GM12878 (cell line): Measurements from ENCODE around the gene SGMS1. TPM values are rescaled to one million over a fixed set of nuclear protein-coding genes. Genes with fewer than 3 reads are reported as not detected.

Source experiments
- ATAC-seq: fragments of 200-7000 bp; cut with Tn5 transposase; 3 replicates; pipeline ENCODE4 v1.9.1; 2020; ENCODE audit warnings: mild to moderate bottlenecking, moderate library complexity
- BruUV-seq: library from RNA; stranded (reverse); fragments of 400-500 nt; replicated peaks from 2 replicates; lab custom pipeline; 2021; lab: Mats Ljungman, UMichigan
- CTCF ChIA-PET: fragments of 300-600 bp; sonication (Branson Sonifier 250); formaldehyde crosslinking; extraction: SDS; loops from one replicate; lab custom pipeline; 2021; ENCODE audit warnings: inconsistent platforms; lab: Yijun Ruan, JAX
- POLR2A ChIA-PET: fragments of 350-600 bp; formaldehyde crosslinking; extraction: SDS; loops from one replicate; lab custom pipeline; 2021; ENCODE audit warnings: inconsistent platforms; lab: Charles Lee
- RAD21 ChIA-PET: fragments of 300-600 bp; sonication (Branson Sonifier 250); formaldehyde crosslinking; loops from one replicate; lab custom pipeline; 2023; ENCODE audit warnings: antibody characterized with exemption; ENCODE audit not compliant: unreplicated experiment; lab: Charles Lee
- SMC1A ChIA-PET: fragments of 300-600 bp; sonication (Branson Sonifier 250); formaldehyde crosslinking; loops from one replicate; lab custom pipeline; 2023; ENCODE audit not compliant: unreplicated experiment, uncharacterized antibody; lab: Charles Lee
- DNase-seq: peaks from one replicate; pipeline ENCODE4 v3.0.0-alpha.2; 2011; ENCODE audit warnings: low read depth, low spot score
- FAIRE-seq: peaks from 3 replicates; lab custom pipeline; 2011; peaks lifted over from hg19 to GRCh38; lab: Jason Lieb, UNC
- H2AFZ ChIP-seq: 2 replicates; pipeline ENCODE4 v1.6.0; 2011; ENCODE audit warnings: low read depth, low read length, control low read depth; ENCODE audit not compliant: control insufficient read depth
- H3K27ac ChIP-seq: 2 replicates; pipeline ENCODE4 v1.5.1; 2011; ENCODE audit warnings: control low read depth; ENCODE audit not compliant: control insufficient read depth, insufficient read depth
- H3K27me3 ChIP-seq, 2 experiments: replicated peaks in 1 of 2; 2 replicates each; pipeline versions ENCODE4 v1.6.0 to v1.6.1; 2011; ENCODE audit warnings: low read length in 1 of 2; ENCODE audit not compliant: control insufficient read depth in 2 of 2, insufficient read depth in 2 of 2
- H3K36me3 ChIP-seq, 2 experiments: 2 replicates each; pipeline ENCODE4 v1.5.1; 2011; ENCODE audit warnings: low read length in 1 of 2; ENCODE audit not compliant: control insufficient read depth in 2 of 2, insufficient read depth in 2 of 2
- H3K4me1 ChIP-seq: 2 replicates; pipeline ENCODE4 v1.6.1; 2011; ENCODE audit warnings: mild to moderate bottlenecking, low read length, moderate library complexity, mixed read lengths; ENCODE audit not compliant: control insufficient read depth, insufficient read depth
- H3K4me2 ChIP-seq: 2 replicates; pipeline ENCODE4 v1.6.0; 2011; ENCODE audit warnings: control low read depth; ENCODE audit not compliant: control insufficient read depth, insufficient read depth
- H3K4me3 ChIP-seq: fragments of 200-600 bp; sonication (generic); 2 replicates; pipeline ENCODE4 v1.5.1; 2016
- H3K79me2 ChIP-seq: 2 replicates; pipeline ENCODE4 v1.6.0; 2011; ENCODE audit warnings: low read length; ENCODE audit not compliant: control insufficient read depth, insufficient read depth
- H3K9ac ChIP-seq: 2 replicates; pipeline ENCODE4 v1.8.0; 2011; ENCODE audit warnings: low read length, control low read depth, mixed read lengths; ENCODE audit not compliant: control insufficient read depth, insufficient read depth
- H3K9me3 ChIP-seq: replicated peaks from 3 replicates; pipeline ENCODE4 v1.5.1; 2011; ENCODE audit warnings: mild to moderate bottlenecking, low read length; ENCODE audit not compliant: control insufficient read depth, insufficient read depth
- H4K20me1 ChIP-seq: 2 replicates; pipeline ENCODE4 v1.6.0; 2011; ENCODE audit not compliant: control insufficient read depth, insufficient read depth
- BCL3 ChIP-seq: IDR thresholded peaks from 2 replicates; pipeline ENCODE4 v1.6.1; 2011; ENCODE audit warnings: borderline replicate concordance, low read depth, mild to moderate bottlenecking, moderate library complexity, low read length; ENCODE audit not compliant: insufficient read depth, poor library complexity, severe bottlenecking
- CHD1 ChIP-seq: IDR thresholded peaks from 2 replicates; pipeline ENCODE4 v1.6.1; 2012; ENCODE audit warnings: low read depth, low read length, improper control_type of control experiment
- CHD2 ChIP-seq: IDR thresholded peaks from 2 replicates; pipeline ENCODE4 v1.6.1; 2011; ENCODE audit warnings: low read depth, low read length, improper control_type of control experiment, borderline replicate concordance
- DPF2 ChIP-seq: fragments of 450-650 bp; IDR thresholded peaks from 2 replicates; pipeline ENCODE4 v1.6.1; 2017; ENCODE audit warnings: mild to moderate bottlenecking
- IRF3 ChIP-seq: fragments of 450-650 bp; IDR thresholded peaks from 2 replicates; pipeline ENCODE4 v1.6.1; 2014; ENCODE audit warnings: mild to moderate bottlenecking
- KLF5 ChIP-seq: fragments of 450-650 bp; IDR thresholded peaks from 2 replicates; pipeline ENCODE4 v1.6.1; 2014; ENCODE audit warnings: mild to moderate bottlenecking; ENCODE audit not compliant: partially characterized antibody
- NFYA ChIP-seq: IDR thresholded peaks from 2 replicates; pipeline ENCODE4 v1.6.1; 2011; ENCODE audit warnings: low read depth, mild to moderate bottlenecking, low read length, improper control_type of control experiment, borderline replicate concordance
- PAX5 ChIP-seq: IDR thresholded peaks from 2 replicates; pipeline ENCODE4 v1.6.1; 2011; ENCODE audit warnings: low read depth, low read length, borderline replicate concordance
- PAX8 ChIP-seq: fragments of 450-650 bp; IDR thresholded peaks from 2 replicates; pipeline ENCODE4 v1.6.1; 2017; ENCODE audit warnings: mild to moderate bottlenecking, moderate library complexity
- SIN3A ChIP-seq: IDR thresholded peaks from 2 replicates; pipeline ENCODE4 v1.6.1; 2012; ENCODE audit warnings: low read depth, low read length, improper control_type of control experiment
- SP1 ChIP-seq: IDR thresholded peaks from one replicate; pipeline ENCODE4 v1.6.1; 2011; ENCODE audit warnings: low read depth, low read length
- SREBF1 ChIP-seq: IDR thresholded peaks from 2 replicates; pipeline ENCODE4 v1.6.1; 2012; ENCODE audit warnings: mild to moderate bottlenecking, low read length
- TAF1 ChIP-seq: IDR thresholded peaks from 2 replicates; pipeline ENCODE4 v1.6.1; 2011; ENCODE audit warnings: mild to moderate bottlenecking, low read depth, low read length, borderline replicate concordance
- TBL1XR1 ChIP-seq: IDR thresholded peaks from 2 replicates; pipeline ENCODE4 v1.6.1; 2012; ENCODE audit warnings: low read depth, low read length, improper control_type of control experiment
- TCF12 ChIP-seq: IDR thresholded peaks from 2 replicates; pipeline ENCODE4 v1.6.1; 2011; ENCODE audit warnings: low read depth, mild to moderate bottlenecking, low read length
- TCF7 ChIP-seq: IDR thresholded peaks from 2 replicates; pipeline ENCODE4 v1.6.1; 2014; ENCODE audit warnings: antibody characterized with exemption, borderline replicate concordance
- ZNF622 ChIP-seq: fragments of 450-650 bp; IDR thresholded peaks from 2 replicates; pipeline ENCODE4 v1.6.1; 2017; ENCODE audit warnings: mild to moderate bottlenecking, inconsistent platforms
- WGBS: methylation state at CpG from one replicate; pipeline ENCODE4 v1.1.6; 2016; ENCODE audit warnings: low lambda C conversion rate; ENCODE audit not compliant: insufficient replicate concordance, insufficient coverage; ENCODE audit errors: missing lambda C conversion rate; 5-methylcytosine and 5-hydroxymethylcytosine counted together
- in situ Hi-C: fragments of 300-500 bp; cut with MboI; formaldehyde crosslinking; loops from 9 replicates; pipeline ENCODE4 v1.14.3; 2018; ENCODE audit warnings: mixed read lengths
- intact Hi-C: fragments of 100-400 bp; cut with micrococcal nuclease; formaldehyde crosslinking; loops from one replicate; pipeline ENCODE4 v1.14.2; 2022; ENCODE audit not compliant: unreplicated experiment
- polyA plus RNA-seq, 11 experiments: library from polyadenylated mRNA; depleted of rRNA in 4 of 11; unstranded in 6 of 11; stranded (reverse) in 5 of 11; fragments of >200 nt; fragmentation: Nextera tagmentation in 4 of 11; fragmentation: Illumina TruSeq in 1 of 11; extraction: Ambion mirVana in 4 of 11; extraction: Trizol in 1 of 11; gene quantifications; 1 replicate in 1 of 11; 2 replicates in 10 of 11; pipeline versions ENCODE4 v1.2.1 to v1.2.3, GENCODE V29; 2011 to 2016; ENCODE audit warnings: inconsistent platforms in 2 of 11, missing spikeins in 2 of 11, low read depth in 1 of 11
- total RNA-seq, 4 experiments: library from RNA; depleted of rRNA in 3 of 4; stranded (reverse); fragments of >200 nt in 3 of 4; fragmentation: Illumina TruSeq in 1 of 4; extraction: Trizol in 1 of 4; gene quantifications; 2 replicates each; pipeline versions ENCODE4 v1.2.1 to v1.2.3, GENCODE V29; 2013 to 2021
- TF ChIP-seq, protein P1 (sequence below): fragments of 450-650 bp; IDR thresholded peaks from 2 replicates; pipeline ENCODE4 v1.6.1; 2017; ENCODE audit warnings: borderline replicate concordance

Gene SGMS1
- total and polyA plus RNA-seq, 10 of the 15 experiments (the other 5 are each of a cell fraction or from before 2014, with no cell fraction given) = 1.4 to 14.5 (median 4.9) TPM

DNA sequence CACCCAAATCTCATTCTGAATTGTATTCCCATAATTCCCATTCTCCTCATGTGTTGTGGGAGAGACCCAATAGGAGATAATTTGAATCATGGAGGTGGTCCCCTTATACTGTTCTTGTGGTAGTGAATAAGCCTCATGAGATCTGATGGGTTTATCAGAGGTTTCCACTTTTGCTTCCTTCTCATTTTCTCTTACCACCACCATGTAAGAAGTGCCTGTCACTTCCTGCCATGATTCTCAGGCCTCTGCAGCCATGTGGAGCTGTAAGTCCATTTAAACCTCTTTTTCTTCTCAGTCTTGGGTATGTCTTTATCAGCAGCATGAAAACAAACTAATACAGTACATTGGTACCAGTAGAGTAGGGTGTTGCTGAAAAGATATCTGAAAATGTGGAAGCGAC, 274.2 kb downstream of the SGMS1 start:
- ChIA-PET POLR2A (no interaction called here), CTCF (interaction anchor here (3.0 kb wide), 1 partner anchor 18 kb away, joined by 7 read pairs; no protein-coding TSS in a partner anchor), SMC1A (interaction anchor here (1.0 to 4.4 kb wide), 2 partner anchors 11 to 67 kb away, joined by 3 to 41 read pairs; no protein-coding TSS in a partner anchor), RAD21 (interaction anchor here (0.8 to 1.8 kb wide), 2 partner anchors 11 to 64 kb away, joined by 3 to 6 read pairs; no protein-coding TSS in a partner anchor)
- no peaks in the 10 kb centered on the region for H3K27me3 ChIP-seq
- no peaks in the 10 kb centered on the region; a peak in 1 of 4 replicates for H3K36me3 ChIP-seq
- H2AFZ ChIP-seq = no peak overlapping the region
- no peak overlapping the region for H3K4me2 ChIP-seq
- no peak for DNase-seq
- intact Hi-C loops (loop anchor here (5.0 kb wide), 2 partner anchors 68 to 158 kb away; no protein-coding TSS in a partner anchor), in situ Hi-C loops (no loop called here)
- no peak overlapping the region for H3K4me3 ChIP-seq
- peaks cover 3% of the 10 kb centered on the region; the same call in 1 of the 2 replicates for H3K4me1 ChIP-seq
- WGBS = 100% methylated on average over 1 of the region's 1 CpG
- ATAC-seq = no peak
- no peaks in the 10 kb centered on the region for H4K20me1 ChIP-seq
- no peak overlapping the region for H3K9ac ChIP-seq
- peaks cover 25% of the 10 kb centered on the region for H3K9me3 ChIP-seq
- H3K79me2 ChIP-seq = peaks cover 36% of the 10 kb centered on the region
- no peak for TF ChIP-seq SREBF1
- TF ChIP-seq NFYA = no peak
- no peak for TF ChIP-seq CHD2
- TF ChIP-seq ZNF622 = no peak
- no peak for TF ChIP-seq TCF7
- no peak for TF ChIP-seq PAX8
- TF ChIP-seq TCF12 = no peak
- TF ChIP-seq SIN3A = no peak
- no peak for TF ChIP-seq DPF2
- TF ChIP-seq SP1 = no peak
- no peak for TF ChIP-seq BCL3
- no peak for TF ChIP-seq PAX5
- TF ChIP-seq IRF3 = no peak
- TF ChIP-seq TAF1 = no peak
- TF ChIP-seq TBL1XR1 = no peak
- TF ChIP-seq KLF5 = no peak
- TF ChIP-seq CHD1 = no peak
- TF ChIP-seq, protein P1, sequence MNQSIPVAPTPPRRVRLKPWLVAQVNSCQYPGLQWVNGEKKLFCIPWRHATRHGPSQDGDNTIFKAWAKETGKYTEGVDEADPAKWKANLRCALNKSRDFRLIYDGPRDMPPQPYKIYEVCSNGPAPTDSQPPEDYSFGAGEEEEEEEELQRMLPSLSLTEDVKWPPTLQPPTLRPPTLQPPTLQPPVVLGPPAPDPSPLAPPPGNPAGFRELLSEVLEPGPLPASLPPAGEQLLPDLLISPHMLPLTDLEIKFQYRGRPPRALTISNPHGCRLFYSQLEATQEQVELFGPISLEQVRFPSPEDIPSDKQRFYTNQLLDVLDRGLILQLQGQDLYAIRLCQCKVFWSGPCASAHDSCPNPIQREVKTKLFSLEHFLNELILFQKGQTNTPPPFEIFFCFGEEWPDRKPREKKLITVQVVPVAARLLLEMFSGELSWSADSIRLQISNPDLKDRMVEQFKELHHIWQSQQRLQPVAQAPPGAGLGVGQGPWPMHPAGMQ = no peak
- BruUV-seq = no TSS peak
- H3K27ac ChIP-seq = no peak overlapping the region
- FAIRE-seq = no peak
